MM.1S (cell line): ENCODE data around the gene ZNF138.

Experiments
- EZH2 ChIP-seq: fragments of 300-600 bp; sonication (generic); optimal IDR thresholded peaks from 2 replicates; pipeline ENCODE3; 2017; ENCODE audit warnings: low read depth, mild to moderate bottlenecking, antibody characterized with exemption, low read length, mixed read lengths
- EZH2phosphoT487 ChIP-seq: fragments of 300-600 bp; sonication (generic); IDR thresholded peaks from 2 replicates; pipeline ENCODE4 v1.6.1; 2018; ENCODE audit warnings: antibody characterized with exemption, low read length
- TF ChIP-seq, protein P1 (sequence below): fragments of 300-600 bp; sonication (generic); IDR thresholded peaks from 2 replicates; pipeline ENCODE4 v1.5.1; 2016; ENCODE audit warnings: antibody characterized with exemption, low read length, mixed read lengths

- TF ChIP-seq, protein P1, sequence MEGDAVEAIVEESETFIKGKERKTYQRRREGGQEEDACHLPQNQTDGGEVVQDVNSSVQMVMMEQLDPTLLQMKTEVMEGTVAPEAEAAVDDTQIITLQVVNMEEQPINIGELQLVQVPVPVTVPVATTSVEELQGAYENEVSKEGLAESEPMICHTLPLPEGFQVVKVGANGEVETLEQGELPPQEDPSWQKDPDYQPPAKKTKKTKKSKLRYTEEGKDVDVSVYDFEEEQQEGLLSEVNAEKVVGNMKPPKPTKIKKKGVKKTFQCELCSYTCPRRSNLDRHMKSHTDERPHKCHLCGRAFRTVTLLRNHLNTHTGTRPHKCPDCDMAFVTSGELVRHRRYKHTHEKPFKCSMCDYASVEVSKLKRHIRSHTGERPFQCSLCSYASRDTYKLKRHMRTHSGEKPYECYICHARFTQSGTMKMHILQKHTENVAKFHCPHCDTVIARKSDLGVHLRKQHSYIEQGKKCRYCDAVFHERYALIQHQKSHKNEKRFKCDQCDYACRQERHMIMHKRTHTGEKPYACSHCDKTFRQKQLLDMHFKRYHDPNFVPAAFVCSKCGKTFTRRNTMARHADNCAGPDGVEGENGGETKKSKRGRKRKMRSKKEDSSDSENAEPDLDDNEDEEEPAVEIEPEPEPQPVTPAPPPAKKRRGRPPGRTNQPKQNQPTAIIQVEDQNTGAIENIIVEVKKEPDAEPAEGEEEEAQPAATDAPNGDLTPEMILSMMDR = no peak
- no peak for TF ChIP-seq EZH2
- TF ChIP-seq EZH2phosphoT487 = no peak
These were observed 68.8 kb downstream of the ZNF138 start for GRCh38 chr7:64863021-64863420.
